ENCODE results near the gene ACSS3. TPM values are rescaled to one million over a fixed set of nuclear protein-coding genes. Genes with fewer than 3 reads are reported as not detected.

The ACSS3 gene
- total and polyA plus RNA-seq, 9 of the 15 experiments (the other 6 are each of a cell fraction or from before 2014, with no cell fraction given) = 0.40 TPM; not detected in 8

DNA sequence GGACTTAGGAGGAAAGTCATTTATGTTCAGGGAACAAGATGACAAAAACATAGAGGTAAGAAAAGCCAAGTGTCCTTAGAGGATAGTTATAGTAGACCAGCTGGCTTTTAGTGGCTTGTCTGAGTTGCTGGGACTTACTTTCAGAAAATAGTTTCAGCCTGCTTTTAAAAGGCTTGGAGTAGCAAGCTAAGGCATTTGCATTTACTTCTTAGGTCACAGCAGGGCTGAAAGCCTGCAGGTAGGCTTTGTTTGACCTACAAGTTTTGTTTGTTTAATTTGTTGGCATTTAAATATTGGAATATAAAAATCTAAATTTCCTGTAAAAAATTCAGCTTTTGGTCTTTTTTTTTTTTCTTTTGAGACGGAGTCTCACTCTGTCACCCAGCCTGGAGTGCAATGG is 5.1 kb downstream of the ACSS3 start (continued):
- TF ChIP-seq, protein P1, sequence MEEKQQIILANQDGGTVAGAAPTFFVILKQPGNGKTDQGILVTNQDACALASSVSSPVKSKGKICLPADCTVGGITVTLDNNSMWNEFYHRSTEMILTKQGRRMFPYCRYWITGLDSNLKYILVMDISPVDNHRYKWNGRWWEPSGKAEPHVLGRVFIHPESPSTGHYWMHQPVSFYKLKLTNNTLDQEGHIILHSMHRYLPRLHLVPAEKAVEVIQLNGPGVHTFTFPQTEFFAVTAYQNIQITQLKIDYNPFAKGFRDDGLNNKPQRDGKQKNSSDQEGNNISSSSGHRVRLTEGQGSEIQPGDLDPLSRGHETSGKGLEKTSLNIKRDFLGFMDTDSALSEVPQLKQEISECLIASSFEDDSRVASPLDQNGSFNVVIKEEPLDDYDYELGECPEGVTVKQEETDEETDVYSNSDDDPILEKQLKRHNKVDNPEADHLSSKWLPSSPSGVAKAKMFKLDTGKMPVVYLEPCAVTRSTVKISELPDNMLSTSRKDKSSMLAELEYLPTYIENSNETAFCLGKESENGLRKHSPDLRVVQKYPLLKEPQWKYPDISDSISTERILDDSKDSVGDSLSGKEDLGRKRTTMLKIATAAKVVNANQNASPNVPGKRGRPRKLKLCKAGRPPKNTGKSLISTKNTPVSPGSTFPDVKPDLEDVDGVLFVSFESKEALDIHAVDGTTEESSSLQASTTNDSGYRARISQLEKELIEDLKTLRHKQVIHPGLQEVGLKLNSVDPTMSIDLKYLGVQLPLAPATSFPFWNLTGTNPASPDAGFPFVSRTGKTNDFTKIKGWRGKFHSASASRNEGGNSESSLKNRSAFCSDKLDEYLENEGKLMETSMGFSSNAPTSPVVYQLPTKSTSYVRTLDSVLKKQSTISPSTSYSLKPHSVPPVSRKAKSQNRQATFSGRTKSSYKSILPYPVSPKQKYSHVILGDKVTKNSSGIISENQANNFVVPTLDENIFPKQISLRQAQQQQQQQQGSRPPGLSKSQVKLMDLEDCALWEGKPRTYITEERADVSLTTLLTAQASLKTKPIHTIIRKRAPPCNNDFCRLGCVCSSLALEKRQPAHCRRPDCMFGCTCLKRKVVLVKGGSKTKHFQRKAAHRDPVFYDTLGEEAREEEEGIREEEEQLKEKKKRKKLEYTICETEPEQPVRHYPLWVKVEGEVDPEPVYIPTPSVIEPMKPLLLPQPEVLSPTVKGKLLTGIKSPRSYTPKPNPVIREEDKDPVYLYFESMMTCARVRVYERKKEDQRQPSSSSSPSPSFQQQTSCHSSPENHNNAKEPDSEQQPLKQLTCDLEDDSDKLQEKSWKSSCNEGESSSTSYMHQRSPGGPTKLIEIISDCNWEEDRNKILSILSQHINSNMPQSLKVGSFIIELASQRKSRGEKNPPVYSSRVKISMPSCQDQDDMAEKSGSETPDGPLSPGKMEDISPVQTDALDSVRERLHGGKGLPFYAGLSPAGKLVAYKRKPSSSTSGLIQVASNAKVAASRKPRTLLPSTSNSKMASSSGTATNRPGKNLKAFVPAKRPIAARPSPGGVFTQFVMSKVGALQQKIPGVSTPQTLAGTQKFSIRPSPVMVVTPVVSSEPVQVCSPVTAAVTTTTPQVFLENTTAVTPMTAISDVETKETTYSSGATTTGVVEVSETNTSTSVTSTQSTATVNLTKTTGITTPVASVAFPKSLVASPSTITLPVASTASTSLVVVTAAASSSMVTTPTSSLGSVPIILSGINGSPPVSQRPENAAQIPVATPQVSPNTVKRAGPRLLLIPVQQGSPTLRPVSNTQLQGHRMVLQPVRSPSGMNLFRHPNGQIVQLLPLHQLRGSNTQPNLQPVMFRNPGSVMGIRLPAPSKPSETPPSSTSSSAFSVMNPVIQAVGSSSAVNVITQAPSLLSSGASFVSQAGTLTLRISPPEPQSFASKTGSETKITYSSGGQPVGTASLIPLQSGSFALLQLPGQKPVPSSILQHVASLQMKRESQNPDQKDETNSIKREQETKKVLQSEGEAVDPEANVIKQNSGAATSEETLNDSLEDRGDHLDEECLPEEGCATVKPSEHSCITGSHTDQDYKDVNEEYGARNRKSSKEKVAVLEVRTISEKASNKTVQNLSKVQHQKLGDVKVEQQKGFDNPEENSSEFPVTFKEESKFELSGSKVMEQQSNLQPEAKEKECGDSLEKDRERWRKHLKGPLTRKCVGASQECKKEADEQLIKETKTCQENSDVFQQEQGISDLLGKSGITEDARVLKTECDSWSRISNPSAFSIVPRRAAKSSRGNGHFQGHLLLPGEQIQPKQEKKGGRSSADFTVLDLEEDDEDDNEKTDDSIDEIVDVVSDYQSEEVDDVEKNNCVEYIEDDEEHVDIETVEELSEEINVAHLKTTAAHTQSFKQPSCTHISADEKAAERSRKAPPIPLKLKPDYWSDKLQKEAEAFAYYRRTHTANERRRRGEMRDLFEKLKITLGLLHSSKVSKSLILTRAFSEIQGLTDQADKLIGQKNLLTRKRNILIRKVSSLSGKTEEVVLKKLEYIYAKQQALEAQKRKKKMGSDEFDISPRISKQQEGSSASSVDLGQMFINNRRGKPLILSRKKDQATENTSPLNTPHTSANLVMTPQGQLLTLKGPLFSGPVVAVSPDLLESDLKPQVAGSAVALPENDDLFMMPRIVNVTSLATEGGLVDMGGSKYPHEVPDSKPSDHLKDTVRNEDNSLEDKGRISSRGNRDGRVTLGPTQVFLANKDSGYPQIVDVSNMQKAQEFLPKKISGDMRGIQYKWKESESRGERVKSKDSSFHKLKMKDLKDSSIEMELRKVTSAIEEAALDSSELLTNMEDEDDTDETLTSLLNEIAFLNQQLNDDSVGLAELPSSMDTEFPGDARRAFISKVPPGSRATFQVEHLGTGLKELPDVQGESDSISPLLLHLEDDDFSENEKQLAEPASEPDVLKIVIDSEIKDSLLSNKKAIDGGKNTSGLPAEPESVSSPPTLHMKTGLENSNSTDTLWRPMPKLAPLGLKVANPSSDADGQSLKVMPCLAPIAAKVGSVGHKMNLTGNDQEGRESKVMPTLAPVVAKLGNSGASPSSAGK (IDR thresholded peaks at IDR 0.05) = no peak
- TF ChIP-seq ZZZ3 (IDR thresholded peaks at IDR 0.05) (no peak), ETS2 (tag; IDR thresholded peaks at IDR 0.05; ENCODE audit: borderline replicate concordance, poor library complexity, severe bottlenecking) (no peak)

All from K562 (cell line).